Cerebellar nuclear complex (tissue), 1 donor: ENCODE data around the gene OPCML.

Experiments used
- DNase-seq, 2 experiments: peaks; one replicate each; lab custom pipeline; 2025; lab: John Stamatoyannopoulos, UW

Gene OPCML

GRCh38 chr11:133232665-133233064 is 299.6 kb downstream of the OPCML start:
- no peak for DNase-seq

- no peak for DNase-seq
Measured at GRCh38 chr11:133230431-133230830, 301.9 kb downstream of the OPCML start.

GRCh38 chr11:133228471-133229329 is 303.6 kb downstream of the OPCML start:
- no peak for DNase-seq

GRCh38 chr11:133227632-133228111 is 304.6 kb downstream of the OPCML start:
- DNase-seq: no peak

GRCh38 chr11:133224271-133224670 is 308.0 kb downstream of the OPCML start:
- DNase-seq: no peak

GRCh38 chr11:133222425-133223330 is 309.6 kb downstream of the OPCML start:
- no peak for DNase-seq

GRCh38 chr11:133219543-133219942 is 312.8 kb downstream of the OPCML start:
- DNase-seq: no peak

- DNase-seq: no peak
Measured at GRCh38 chr11:133216813-133217212, 315.5 kb downstream of the OPCML start.

GRCh38 chr11:133215596-133216230 is 316.6 kb downstream of the OPCML start:
- DNase-seq: no peak

GRCh38 chr11:133214646-133215045 is 317.7 kb downstream of the OPCML start:
- DNase-seq: no peak

GRCh38 chr11:133212201-133212600 is 320.1 kb downstream of the OPCML start:
- no peak for DNase-seq

- no peak for DNase-seq
Measured at GRCh38 chr11:133207995-133208394, 324.3 kb downstream of the OPCML start.

- no peak for DNase-seq
Measured at GRCh38 chr11:133206313-133207005, 325.8 kb downstream of the OPCML start.

- DNase-seq: no peak
Measured at GRCh38 chr11:133204158-133204557, 328.1 kb downstream of the OPCML start.

GRCh38 chr11:133202816-133203215 is 329.5 kb downstream of the OPCML start:
- no peak for DNase-seq

GRCh38 chr11:133198438-133198837 is 333.9 kb downstream of the OPCML start:
- DNase-seq: no peak

- no peak for DNase-seq
Measured at GRCh38 chr11:133197425-133197824, 334.9 kb downstream of the OPCML start.

GRCh38 chr11:133191931-133192330 is 340.4 kb downstream of the OPCML start:
- no peak for DNase-seq

- DNase-seq: no peak
Measured at GRCh38 chr11:133181667-133182066, 350.6 kb downstream of the OPCML start.

GRCh38 chr11:133181066-133181465 is 351.2 kb downstream of the OPCML start:
- no peak for DNase-seq

GRCh38 chr11:133180201-133180600 is 352.1 kb downstream of the OPCML start:
- DNase-seq: no peak

- no peak for DNase-seq
Measured at GRCh38 chr11:133176748-133177147, 355.6 kb downstream of the OPCML start.
